Measurements from ENCODE around the gene CAMK4. TPM values are rescaled to one million over a fixed set of nuclear protein-coding genes. Genes with fewer than 3 reads are reported as not detected.

Gene CAMK4
- total RNA-seq, 1 donor from 2014 or later = 5.0 TPM

- H3F3A ChIP-seq (ENCODE audit: low read depth) = peaks cover 10% of the 10 kb centered on the region
- Mint-ChIP-seq H3K4me3 (no peak overlapping the region), H3K27me3 (ENCODE audit: insufficient read depth, low read depth) (peaks cover 3% of the 10 kb centered on the region), H3K9me3 (no peaks in the 10 kb centered on the region), H3K27ac (no peak overlapping the region), H3K36me3 (no peaks in the 10 kb centered on the region), H3K4me1 (peaks cover 11% of the 10 kb centered on the region)
- no peaks in the 10 kb centered on the region for H3K4me1 ChIP-seq
- H3K27me3 ChIP-seq = peaks cover 46% of the 10 kb centered on the region
- H2AFZ ChIP-seq (replicated peaks) = no peak overlapping the region
- H3K9ac ChIP-seq = no peak overlapping the region
- no peaks in the 10 kb centered on the region for H4K20me1 ChIP-seq (ENCODE audit: low read depth)
- H3K4me3 ChIP-seq = no peak overlapping the region
- no peak overlapping the region for H3K4me2 ChIP-seq
- no peaks in the 10 kb centered on the region for H3K9me3 ChIP-seq (ENCODE audit: low read depth)
- H3K36me3 ChIP-seq = no peaks in the 10 kb centered on the region
- TF ChIP-seq EZH2phosphoT487 (IDR thresholded peaks at IDR 0.05) = no peak
- no peak for TF ChIP-seq EZH2 (IDR thresholded peaks at IDR 0.05)
- no peak for TF ChIP-seq CTCF (IDR thresholded peaks at IDR 0.05)
- no peaks in the 10 kb centered on the region for H3K79me2 ChIP-seq (ENCODE audit: low read depth)
- H3K27ac ChIP-seq = no peak overlapping the region
- no peak for DNase-seq (ENCODE audit: low spot score)
These were observed 2.4 kb downstream of the CAMK4 start for GRCh38 chr5:111226556-111226955.

GRCh38 chr5:111227226-111227782, 3.1 kb downstream of the CAMK4 start:
- H3K79me2 ChIP-seq (ENCODE audit: low read depth) = no peaks in the 10 kb centered on the region
- H3K36me3 ChIP-seq = no peaks in the 10 kb centered on the region
- no peaks in the 10 kb centered on the region for H3K9me3 ChIP-seq (ENCODE audit: low read depth)
- no peak overlapping the region for H3K9ac ChIP-seq
- no peak overlapping the region for H3K27ac ChIP-seq
- H3K4me1 Mint-ChIP-seq = peaks cover 11% of the 10 kb centered on the region
- H3K27ac Mint-ChIP-seq = no peak overlapping the region
- H4K20me1 ChIP-seq (ENCODE audit: low read depth) = no peaks in the 10 kb centered on the region
- peaks cover 3% of the 10 kb centered on the region for H3K27me3 Mint-ChIP-seq (ENCODE audit: insufficient read depth, low read depth)
- no peak overlapping the region for H2AFZ ChIP-seq (replicated peaks)
- H3K4me1 ChIP-seq = no peaks in the 10 kb centered on the region
- H3K27me3 ChIP-seq = peaks cover 44% of the 10 kb centered on the region
- no peak overlapping the region for H3K4me2 ChIP-seq
- TF ChIP-seq EZH2phosphoT487 (IDR thresholded peaks at IDR 0.05) (no peak), EZH2 (IDR thresholded peaks at IDR 0.05) (no peak), CTCF (IDR thresholded peaks at IDR 0.05) (no peak)
- H3K9me3 Mint-ChIP-seq = no peaks in the 10 kb centered on the region
- H3F3A ChIP-seq (ENCODE audit: low read depth) = peaks cover 10% of the 10 kb centered on the region
- no peaks in the 10 kb centered on the region for H3K36me3 Mint-ChIP-seq
- H3K4me3 ChIP-seq = no peak overlapping the region
- no peak overlapping the region for H3K4me3 Mint-ChIP-seq
- no peak for DNase-seq (ENCODE audit: low spot score)

GRCh38 chr5:111227801-111228200, 3.6 kb downstream of the CAMK4 start:
- no peak overlapping the region for H3K9ac ChIP-seq
- TF ChIP-seq EZH2 (IDR thresholded peaks at IDR 0.05) (no peak), CTCF (IDR thresholded peaks at IDR 0.05) (no peak), EZH2phosphoT487 (IDR thresholded peaks at IDR 0.05) (no peak)
- H3F3A ChIP-seq (ENCODE audit: low read depth) = peaks cover 10% of the 10 kb centered on the region
- H3K27ac ChIP-seq = no peak overlapping the region
- H3K4me3 ChIP-seq = no peak overlapping the region
- no peak overlapping the region for H3K4me3 Mint-ChIP-seq
- H3K27me3 Mint-ChIP-seq (ENCODE audit: insufficient read depth, low read depth) = peaks cover 3% of the 10 kb centered on the region
- peaks cover 11% of the 10 kb centered on the region for H3K4me1 Mint-ChIP-seq
- H4K20me1 ChIP-seq (ENCODE audit: low read depth) = no peaks in the 10 kb centered on the region
- H2AFZ ChIP-seq (replicated peaks) = no peak overlapping the region
- H3K27ac Mint-ChIP-seq = no peak overlapping the region
- no peaks in the 10 kb centered on the region for H3K9me3 Mint-ChIP-seq
- H3K4me2 ChIP-seq = no peak overlapping the region
- H3K9me3 ChIP-seq (ENCODE audit: low read depth) = no peaks in the 10 kb centered on the region
- H3K79me2 ChIP-seq (ENCODE audit: low read depth) = no peaks in the 10 kb centered on the region
- peaks cover 39% of the 10 kb centered on the region for H3K27me3 ChIP-seq
- H3K36me3 ChIP-seq = no peaks in the 10 kb centered on the region
- no peak for DNase-seq (ENCODE audit: low spot score)
- no peaks in the 10 kb centered on the region for H3K36me3 Mint-ChIP-seq
- H3K4me1 ChIP-seq = no peaks in the 10 kb centered on the region
